B cell (primary cell): ENCODE data around the gene DCHS1. TPM values are rescaled to one million over a fixed set of nuclear protein-coding genes. Genes with fewer than 3 reads are reported as not detected.

Experiments used
- ATAC-seq: fragments of 200-7000 bp; cut with Tn5 transposase; one replicate; pipeline ENCODE4 v1.10.0; 2021; ENCODE audit warnings: low read depth, mild to moderate bottlenecking, moderate number of reproducible peaks, moderate library complexity
- CTCF ChIA-PET: fragments of 350-600 bp; sonication (Branson Sonifier 250); formaldehyde crosslinking; loops from one replicate; lab custom pipeline; 2021; ENCODE audit warnings: antibody characterized with exemption, inconsistent platforms; lab: Charles Lee
- POLR2A ChIA-PET: fragments of 350-600 bp; sonication (Branson Sonifier 250); formaldehyde crosslinking; loops from one replicate; lab custom pipeline; 2021; ENCODE audit warnings: antibody characterized with exemption; lab: Charles Lee
- DNase-seq: peaks from one replicate; pipeline ENCODE4 v3.0.0; 2013
- H2AFZ ChIP-seq: 2 replicates; pipeline ENCODE4 v1.6.1; 2012; ENCODE audit warnings: mild to moderate bottlenecking, low read depth, low read length; ENCODE audit not compliant: insufficient read depth, poor library complexity, severe bottlenecking
- H3K27ac ChIP-seq, 2 donors: 1 replicate in 1 of 2; 2 replicates in 1 of 2; pipeline ENCODE4 v1.5.1; 2012 to 2013; ENCODE audit warnings: low read length in 2 of 2, mild to moderate bottlenecking in 2 of 2, moderate library complexity in 1 of 2
- H3K27me3 ChIP-seq, 4 experiments: fragments of 200-600 bp in 1 of 4; sonication (generic) in 1 of 4; replicated peaks in 1 of 4; 1 replicate in 2 of 4; 2 replicates in 2 of 4; pipeline versions ENCODE4 v1.6.1 to v1.7.0; 2013 to 2016; ENCODE audit warnings: low read length in 3 of 4, mild to moderate bottlenecking in 2 of 4, mixed read lengths in 1 of 4, moderate library complexity in 1 of 4; ENCODE audit not compliant: insufficient read depth in 4 of 4, control insufficient read depth in 3 of 4; ENCODE audit errors: control extremely low read depth in 1 of 4
- H3K36me3 ChIP-seq, 2 experiments: replicated peaks in 1 of 2; 1 replicate in 1 of 2; 2 replicates in 1 of 2; pipeline versions ENCODE4 v1.6.1 to v1.7.1; 2013; ENCODE audit warnings: low read length in 1 of 2; ENCODE audit not compliant: insufficient read depth in 2 of 2, control insufficient read depth in 1 of 2; ENCODE audit errors: control extremely low read depth in 1 of 2, extremely low read depth in 1 of 2
- H3K4me1 ChIP-seq, 2 donors: fragments of 200-600 bp in 1 of 2; sonication (generic) in 1 of 2; 1 replicate in 1 of 2; 2 replicates in 1 of 2; pipeline versions ENCODE4 v1.5.1 to v1.6.1; 2013 to 2017; ENCODE audit warnings: low read length in 2 of 2; ENCODE audit not compliant: control insufficient read depth in 2 of 2, insufficient read depth in 2 of 2
- H3K4me2 ChIP-seq: replicated peaks from 2 replicates; pipeline ENCODE3; 2012; ENCODE audit warnings: mild to moderate bottlenecking, low read depth, low read length; ENCODE audit not compliant: poor library complexity, severe bottlenecking
- H3K4me3 ChIP-seq, 5 experiments: fragments of 200-600 bp in 1 of 5; sonication (generic) in 1 of 5; 1 replicate in 3 of 5; 2 replicates in 2 of 5; pipeline versions ENCODE4 v1.5.1 to v1.7.0; 2011 to 2016; ENCODE audit warnings: low read length in 4 of 5, mild to moderate bottlenecking in 4 of 5, low read depth in 2 of 5, control low read depth in 1 of 5, moderate library complexity in 1 of 5; ENCODE audit not compliant: insufficient read depth in 1 of 5; ENCODE audit errors: control extremely low read depth in 1 of 5, extremely low read depth in 1 of 5
- H3K79me2 ChIP-seq: fragments of 200-600 bp; sonication (generic); one replicate; pipeline ENCODE4 v1.6.0; 2016; ENCODE audit warnings: low read length; ENCODE audit not compliant: control insufficient read depth, insufficient read depth
- H3K9ac ChIP-seq: fragments of 200-600 bp; sonication (generic); 2 replicates; pipeline ENCODE4 v1.6.1; 2017; ENCODE audit warnings: mild to moderate bottlenecking, low read length, moderate library complexity
- H3K9me3 ChIP-seq, 3 donors: one replicate each; pipeline versions ENCODE4 v1.6.1 to v1.7.1; 2013; ENCODE audit warnings: low read length in 2 of 3; ENCODE audit not compliant: control insufficient read depth in 2 of 3, insufficient read depth in 1 of 3; ENCODE audit errors: control extremely low read depth in 1 of 3
- H4K20me1 ChIP-seq: 2 replicates; pipeline ENCODE4 v1.6.0; 2012; ENCODE audit warnings: mild to moderate bottlenecking, low read length; ENCODE audit not compliant: insufficient read depth, control insufficient read depth, poor library complexity, severe bottlenecking
- H3K27ac Mint-ChIP-seq: one replicate; pipeline ENCODE4 v1.8.0; 2021; ENCODE audit warnings: mixed read lengths
- H3K27me3 Mint-ChIP-seq: one replicate; pipeline ENCODE4 v1.8.0; 2021; ENCODE audit warnings: mixed read lengths
- H3K4me1 Mint-ChIP-seq: one replicate; pipeline ENCODE4 v1.8.0; 2021; ENCODE audit warnings: mixed read lengths
- H3K4me3 Mint-ChIP-seq: one replicate; pipeline ENCODE4 v1.8.0; 2021; ENCODE audit warnings: mixed read lengths
- H3K9me3 Mint-ChIP-seq: one replicate; pipeline ENCODE4 v1.8.0; 2022; ENCODE audit warnings: mixed read lengths; ENCODE audit not compliant: insufficient read depth
- CTCF ChIP-seq: fragments of 200-600 bp; IDR thresholded peaks from one replicate; pipeline ENCODE4 v1.8.0; 2022; ENCODE audit warnings: antibody characterized with exemption, mild to moderate bottlenecking
- EZH2 ChIP-seq: IDR thresholded peaks from 2 replicates; pipeline ENCODE4 v1.6.1; 2012; ENCODE audit warnings: borderline replicate concordance, low read depth, mild to moderate bottlenecking, moderate library complexity, low read length; ENCODE audit not compliant: insufficient read depth, poor library complexity, severe bottlenecking
- WGBS: methylation state at CpG from one replicate; pipeline ENCODE4 v1.1.5; 2013; ENCODE audit warnings: missing lambda C conversion rate; ENCODE audit not compliant: insufficient coverage; 5-methylcytosine and 5-hydroxymethylcytosine counted together
- intact Hi-C: fragments of 100-400 bp; cut with micrococcal nuclease; formaldehyde crosslinking; loops from one replicate; pipeline ENCODE4 v1.10.0; 2022
- polyA plus RNA-seq: library from polyadenylated mRNA; depleted of rRNA; stranded (reverse); fragments of >200 nt; gene quantifications from 2 replicates; pipeline ENCODE4 v1.2.3, GENCODE V29; 2012
- total RNA-seq, 2 donors: library from RNA; stranded (reverse); fragments of 120-200 nt in 1 of 2; gene quantifications; 1 replicate in 1 of 2; 2 replicates in 1 of 2; pipeline versions ENCODE4 v1.2.3 to v1.2.4, GENCODE V29; 2013 to 2022

Gene DCHS1
- total and polyA plus RNA-seq, 2 donors (not counting 1 experiment from before 2014, with no cell fraction given): 0.31 to 0.84 TPM

- Mint-ChIP-seq H3K4me1 (peaks cover 5% of the 10 kb centered on the region), H3K4me3 (no peak overlapping the region), H3K27me3 (peaks cover 6% of the 10 kb centered on the region), H3K27ac (no peak overlapping the region), H3K9me3 (no peaks in the 10 kb centered on the region)
- Histone ChIP-seq H3K79me2 (no peaks in the 10 kb centered on the region), H3K27ac (no peak overlapping the region), H3K4me1 (peaks cover 0 to 5% of the 10 kb centered on the region in 2 donors), H3K9me3 (no peaks in the 10 kb centered on the region), H3K36me3 (no peaks in the 10 kb centered on the region), H4K20me1 (no peaks in the 10 kb centered on the region), H3K27me3 (no peaks in the 10 kb centered on the region), H2AFZ (no peak overlapping the region), H3K4me3 (no peak overlapping the region), H3K4me2 (no peak overlapping the region), H3K9ac (no peak overlapping the region)
- ATAC-seq (no peak), DNase-seq (no peak)
- intact Hi-C loops: loop anchor here (1.0 kb wide), 2 partner anchors 47 to 287 kb away; partner anchors contain the start of gene TPP1
- 93% methylated on average over 3 of the region's 4 CpGs for WGBS
- TF ChIP-seq EZH2 (no peak), CTCF (peak; percentile 45)
- CTCF ChIA-PET: interaction anchor here (0.7 to 4.1 kb wide), 16 partner anchors 8 to 287 kb away, joined by 3 to 52 read pairs (median 12); partner anchors contain the start of genes DCHS1, ILK, MRPL17 and RRP8
- POLR2A ChIA-PET: interaction anchor here (0.6 kb wide), 1 partner anchor 16 kb away, joined by 5 read pairs; no protein-coding TSS in a partner anchor
Measured at GRCh38 chr11:6666302-6667183, 10.9 kb upstream of the DCHS1 start.

GRCh38 chr11:6664551-6664950, 8.9 kb upstream of the DCHS1 start:
- Histone ChIP-seq H3K27me3 (no peaks in the 10 kb centered on the region), H4K20me1 (no peaks in the 10 kb centered on the region), H3K4me3 (no peak overlapping the region), H3K36me3 (no peaks in the 10 kb centered on the region), H3K27ac (no peak overlapping the region), H3K4me2 (no peak overlapping the region), H2AFZ (no peak overlapping the region), H3K9me3 (no peaks in the 10 kb centered on the region), H3K79me2 (no peaks in the 10 kb centered on the region), H3K9ac (no peak overlapping the region), H3K4me1 (peaks cover 0 to 5% of the 10 kb centered on the region in 2 donors)
- intact Hi-C loops: no loop called here
- DNase-seq: no peak
- no peaks in the 10 kb centered on the region for H3K27me3 Mint-ChIP-seq
- no CpG with 5 or more reads among the region's 1 CpG for WGBS
- POLR2A ChIA-PET: no interaction called here
- no peak for TF ChIP-seq EZH2
- no peak for TF ChIP-seq CTCF
- H3K4me1 Mint-ChIP-seq: peaks cover 5% of the 10 kb centered on the region
- no peak overlapping the region for H3K4me3 Mint-ChIP-seq
- CTCF ChIA-PET: interaction anchor here (1.4 kb wide), 1 partner anchor 52 kb away, joined by 4 read pairs; the partner anchor contains the start of gene TAF10
- no peak for ATAC-seq
- no peaks in the 10 kb centered on the region for H3K9me3 Mint-ChIP-seq
- H3K27ac Mint-ChIP-seq: no peak overlapping the region
